ENCODE results near the gene PIP4K2A. TPM values are rescaled to one million over a fixed set of nuclear protein-coding genes. Genes with fewer than 3 reads are reported as not detected.

Gene PIP4K2A
- total and polyA plus RNA-seq, 2 of the 8 experiments (the other 6 are each of a cell fraction or from before 2014, with no cell fraction given): 19.0 to 60.9 TPM

GRCh38 chr10:22740180-22740579, 25.8 kb upstream of the PIP4K2A start:
- no peak overlapping the region for H2BK12ac ChIP-seq (ENCODE audit: low read depth, low read length)
- H2AFZ ChIP-seq (ENCODE audit: low read length): no peak overlapping the region
- H3K4me2 ChIP-seq (ENCODE audit: insufficient read depth in 1 of 2, low read depth in 2 of 2, low read length in 2 of 2): no peak overlapping the region
- H3K79me1 ChIP-seq (ENCODE audit: low read depth, low read length): no peaks in the 10 kb centered on the region
- POLR2A ChIA-PET (ENCODE audit: partially characterized antibody): interaction anchor here (0.6 kb wide), 1 partner anchor 72 kb away, joined by 3 read pairs; no protein-coding TSS in a partner anchor
- CTCF ChIA-PET (ENCODE audit: partially characterized antibody): interaction anchor here (0.6 to 1.8 kb wide), 7 partner anchors 10 to 250 kb away, joined by 3 to 9 read pairs (median 4); no protein-coding TSS in a partner anchor
- no peaks in the 10 kb centered on the region for H3K79me2 ChIP-seq (ENCODE audit: control insufficient read depth in 1 of 2, insufficient read depth in 2 of 2, low read length in 2 of 2)
- H2BK15ac ChIP-seq (ENCODE audit: low read length): no peak overlapping the region
- WGBS, 2 experiments (ENCODE audit: extremely low coverage in 1 of 2, insufficient coverage in 1 of 2, insufficient read length in 1 of 2, insufficient replicate concordance in 2 of 2, low coverage in 1 of 2, low lambda C conversion rate in 2 of 2, missing lambda C conversion rate in 1 of 2): 96% methylated on average over 2 of the region's 2 CpGs; no CpG with 5 or more reads in 1 of the 2 experiments
- no peak overlapping the region for H4K5ac ChIP-seq (ENCODE audit: insufficient read length, low read depth, low read length)
- DNase-seq (ENCODE audit: low read depth in 1 of 2, low spot score in 2 of 2): no peak
- H2AK5ac ChIP-seq (ENCODE audit: low read depth, low read length): no peak overlapping the region
- no peaks in the 10 kb centered on the region for H3K27me3 ChIP-seq (replicated peaks in 1 of 4; ENCODE audit: control insufficient read depth in 3 of 4, extremely low read depth in 1 of 4, insufficient read depth in 3 of 4, low read length in 3 of 4)
- H3K9me3 ChIP-seq (ENCODE audit: insufficient read depth in 2 of 2, low read depth in 1 of 2, low read length in 1 of 2): no peaks in the 10 kb centered on the region
- no peaks in the 10 kb centered on the region for H3K4me1 ChIP-seq (replicated peaks in 1 of 4; ENCODE audit: control insufficient read depth in 3 of 4, insufficient read depth in 4 of 4, low read length in 3 of 4)
- FAIRE-seq: no peak
- H3K36me3 ChIP-seq (ENCODE audit: control insufficient read depth in 2 of 4, insufficient read depth in 4 of 4, low read length in 3 of 4): no peaks in the 10 kb centered on the region
- no peak overlapping the region for H3K18ac ChIP-seq (ENCODE audit: extremely low read depth, low read length)
- H4K8ac ChIP-seq (ENCODE audit: extremely low read depth, insufficient read depth, low read length): no peak overlapping the region
- H3K9ac ChIP-seq (replicated peaks in 1 of 4; ENCODE audit: extremely low read depth in 1 of 4, low read depth in 3 of 4, low read length in 3 of 4): no peak overlapping the region
- no peaks in the 10 kb centered on the region for H3K23me2 ChIP-seq (ENCODE audit: low read depth, low read length)
- no peak overlapping the region for H2BK5ac ChIP-seq (ENCODE audit: low read depth, low read length)
- H4K20me1 ChIP-seq (replicated peaks in 1 of 2; ENCODE audit: control insufficient read depth in 1 of 2, insufficient read depth in 2 of 2, low read length in 2 of 2): no peaks in the 10 kb centered on the region
- no peak overlapping the region for H3K56ac ChIP-seq (replicated peaks; ENCODE audit: insufficient read length, low read depth, low read length)
- H3K23ac ChIP-seq (ENCODE audit: insufficient read length): no peak overlapping the region
- no peak overlapping the region for H3K4me3 ChIP-seq (ENCODE audit: extremely low read depth in 1 of 4, insufficient read depth in 2 of 4, low read depth in 3 of 4, low read length in 4 of 4)
- no peak overlapping the region for H3K27ac ChIP-seq (ENCODE audit: low read depth, low read length)
- H3K14ac ChIP-seq (ENCODE audit: insufficient read length): no peak overlapping the region
- H4K91ac ChIP-seq (replicated peaks; ENCODE audit: insufficient read length, low read length): no peak overlapping the region
- no peak overlapping the region for H2BK20ac ChIP-seq (ENCODE audit: low read length)
- no peak overlapping the region for H3K4ac ChIP-seq (replicated peaks; ENCODE audit: insufficient read length, low read depth, low read length)
- TF ChIP-seq RAD21 (IDR thresholded peaks at IDR 0.05 in 1 of 2, conservative IDR thresholded peaks at IDR 0.05 in 1 of 2; ENCODE audit: low read depth in 2 of 2, low read length in 2 of 2) (peak in 1 of 2 experiments; percentile 24; a peak in 1 of 4 replicates), KDM5A (IDR thresholded peaks at IDR 0.05; ENCODE audit: low read length) (no peak)
- no peak overlapping the region for H2BK120ac ChIP-seq (replicated peaks; ENCODE audit: low read depth, low read length)

Data from H1 (cell line).